Esophagus muscularis mucosa (tissue), 4 donors: ENCODE measurements around the gene LHFPL2. TPM values are rescaled to one million over a fixed set of nuclear protein-coding genes. Genes with fewer than 3 reads are reported as not detected.

ENCODE experiments used
- DNase-seq: peaks from one replicate; pipeline ENCODE4 v3.0.0-alpha.2; 2017; ENCODE audit errors: extremely low spot score
- H3K27ac ChIP-seq, 4 donors: fragments of 200-600 bp; sonication (generic); replicated peaks in 1 of 4; 1 replicate in 3 of 4; 2 replicates in 1 of 4; pipeline ENCODE4 v1.5.1; 2016 to 2019; ENCODE audit warnings: mild to moderate bottlenecking in 1 of 4
- H3K27me3 ChIP-seq, 4 donors: fragments of 200-600 bp; sonication (generic); one replicate each; pipeline versions ENCODE4 v1.5.1 to v1.6.0; 2016 to 2019
- H3K36me3 ChIP-seq, 4 donors: fragments of 200-600 bp; sonication (generic); one replicate each; pipeline ENCODE4 v1.5.1; 2016 to 2019
- H3K4me1 ChIP-seq, 4 donors: fragments of 200-600 bp; sonication (generic); one replicate each; pipeline ENCODE4 v1.5.1; 2016 to 2019
- H3K4me3 ChIP-seq, 4 donors: fragments of 200-600 bp; sonication (generic); 1 replicate in 2 of 4; 2 replicates in 2 of 4; pipeline ENCODE4 v1.5.1; 2016 to 2019; ENCODE audit warnings: mild to moderate bottlenecking in 4 of 4, moderate library complexity in 1 of 4
- H3K9me3 ChIP-seq, 4 donors: fragments of 200-600 bp; sonication (generic); 1 replicate in 3 of 4; 2 replicates in 1 of 4; pipeline ENCODE4 v1.5.1; 2016 to 2019
- EP300 ChIP-seq: sonication (generic); formaldehyde crosslinking; IDR thresholded peaks from one replicate; pipeline ENCODE4 v1.6.1; 2017; ENCODE audit warnings: antibody characterized with exemption
- POLR2A ChIP-seq: fragments of 450-650 bp; IDR thresholded peaks from one replicate; pipeline ENCODE4 v1.6.1; 2017; ENCODE audit warnings: antibody characterized with exemption, moderate library complexity, mild to moderate bottlenecking, low read depth
- POLR2AphosphoS5 ChIP-seq, 2 donors: sonication (generic); formaldehyde crosslinking; IDR thresholded peaks; one replicate each; pipeline ENCODE4 v1.6.1; 2017; ENCODE audit warnings: antibody characterized with exemption in 2 of 2
- WGBS: methylation state at CpG from one replicate; pipeline ENCODE4 v1.1.5; 2018; 5-methylcytosine and 5-hydroxymethylcytosine counted together
- intact Hi-C: fragments of 100-400 bp; cut with DNase I; formaldehyde crosslinking; loops from one replicate; pipeline ENCODE4 v1.15.1; 2023
- total RNA-seq, 4 donors: library from RNA; depleted of rRNA; stranded (reverse); fragments of >200 nt; gene quantifications; one replicate each; pipeline versions ENCODE4 v1.1.0 to v1.2.1, GENCODE V29; 2016
- TF ChIP-seq, protein P1 (sequence below), 3 experiments: fragments of 200-600 bp in 2 of 3; fragments of 450-650 bp in 1 of 3; sonication (generic) in 2 of 3; IDR thresholded peaks; one replicate each; pipeline ENCODE4 v1.5.1; 2017 to 2019; ENCODE audit warnings: antibody characterized with exemption in 3 of 3, mild to moderate bottlenecking in 2 of 3, moderate library complexity in 1 of 3

The LHFPL2 gene
- total RNA-seq, 4 donors from 2014 or later = 24.1 to 40.9 (median 28.1) TPM

DNA sequence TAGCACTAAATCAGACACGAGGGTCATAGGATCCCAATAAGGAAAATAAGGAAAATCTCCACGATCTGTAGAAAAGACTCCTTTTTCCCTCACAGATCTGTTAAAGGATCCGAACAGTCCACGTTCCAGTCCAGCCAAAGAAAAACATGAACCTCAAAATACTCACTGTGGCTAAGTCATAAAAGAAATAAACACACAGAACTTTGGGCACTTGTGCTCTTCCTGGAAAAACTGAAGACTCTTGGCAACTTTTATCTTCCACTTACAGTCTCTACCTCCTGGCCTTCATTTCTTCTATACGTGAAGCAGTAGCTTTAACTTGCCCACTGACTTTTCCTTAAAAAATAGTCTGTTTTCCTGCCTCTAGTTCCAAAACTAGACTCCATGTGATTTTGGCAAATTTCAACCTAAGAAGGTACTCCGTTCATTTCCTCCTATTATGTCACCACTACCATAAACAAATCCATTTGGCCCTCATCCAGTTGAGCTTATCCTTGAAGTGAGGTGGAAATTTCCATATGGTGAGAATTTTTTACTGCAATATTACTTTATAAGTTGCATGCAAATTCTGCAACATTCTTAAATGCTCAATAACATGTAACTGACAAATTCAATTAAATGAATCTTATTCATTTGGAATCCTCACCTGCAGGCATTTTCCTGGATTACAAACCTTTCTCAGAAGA is 5.3 kb upstream of the LHFPL2 start:
- Histone ChIP-seq H3K27ac (no peak overlapping the region), H3K9me3 (no peaks in the 10 kb centered on the region), H3K4me3 (no peak overlapping the region), H3K36me3 (no peaks in the 10 kb centered on the region), H3K27me3 (no peaks in the 10 kb centered on the region), H3K4me1 (peaks cover 4 to 22% (median 8%) of the 10 kb centered on the region in 4 donors)
- intact Hi-C loops = no loop called here
- TF ChIP-seq POLR2A (no peak), POLR2AphosphoS5 (IDR thresholded peaks at IDR 0.05) (no peak), EP300 (no peak)
- TF ChIP-seq, protein P1, sequence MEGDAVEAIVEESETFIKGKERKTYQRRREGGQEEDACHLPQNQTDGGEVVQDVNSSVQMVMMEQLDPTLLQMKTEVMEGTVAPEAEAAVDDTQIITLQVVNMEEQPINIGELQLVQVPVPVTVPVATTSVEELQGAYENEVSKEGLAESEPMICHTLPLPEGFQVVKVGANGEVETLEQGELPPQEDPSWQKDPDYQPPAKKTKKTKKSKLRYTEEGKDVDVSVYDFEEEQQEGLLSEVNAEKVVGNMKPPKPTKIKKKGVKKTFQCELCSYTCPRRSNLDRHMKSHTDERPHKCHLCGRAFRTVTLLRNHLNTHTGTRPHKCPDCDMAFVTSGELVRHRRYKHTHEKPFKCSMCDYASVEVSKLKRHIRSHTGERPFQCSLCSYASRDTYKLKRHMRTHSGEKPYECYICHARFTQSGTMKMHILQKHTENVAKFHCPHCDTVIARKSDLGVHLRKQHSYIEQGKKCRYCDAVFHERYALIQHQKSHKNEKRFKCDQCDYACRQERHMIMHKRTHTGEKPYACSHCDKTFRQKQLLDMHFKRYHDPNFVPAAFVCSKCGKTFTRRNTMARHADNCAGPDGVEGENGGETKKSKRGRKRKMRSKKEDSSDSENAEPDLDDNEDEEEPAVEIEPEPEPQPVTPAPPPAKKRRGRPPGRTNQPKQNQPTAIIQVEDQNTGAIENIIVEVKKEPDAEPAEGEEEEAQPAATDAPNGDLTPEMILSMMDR (IDR thresholded peaks at IDR 0.05) = no peak
- no peak for DNase-seq
- WGBS = 47% methylated on average over 6 of the region's 6 CpGs

DNA sequence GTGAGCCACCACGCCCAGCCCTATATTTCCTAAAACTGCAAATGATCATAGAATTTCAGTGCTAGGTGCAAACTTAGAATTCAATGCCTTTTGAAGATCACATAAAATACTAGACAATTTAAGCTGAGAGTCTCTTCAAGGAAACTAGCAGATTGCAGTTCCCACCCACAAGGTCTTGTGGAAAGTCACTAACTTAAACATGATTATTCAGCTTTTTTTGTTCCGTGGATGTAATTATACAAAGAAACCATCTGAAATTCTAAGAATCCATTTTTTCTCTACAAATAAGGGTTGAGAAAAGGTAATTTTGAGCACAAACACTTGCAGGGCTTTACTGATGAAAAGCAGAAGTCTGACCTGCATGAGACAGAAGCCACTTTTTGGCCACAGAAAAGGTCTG is 4.5 kb upstream of the LHFPL2 start:
- no peaks in the 10 kb centered on the region for H3K9me3 ChIP-seq
- no peak for DNase-seq
- no peaks in the 10 kb centered on the region for H3K36me3 ChIP-seq
- no peak overlapping the region for H3K27ac ChIP-seq
- TF ChIP-seq POLR2AphosphoS5 (IDR thresholded peaks at IDR 0.05) = no peak
- no peak overlapping the region for H3K4me3 ChIP-seq
- H3K4me1 ChIP-seq = peaks cover 4 to 22% (median 8%) of the 10 kb centered on the region in 4 donors
- 95% methylated on average over 2 of the region's 2 CpGs for WGBS
- H3K27me3 ChIP-seq = no peaks in the 10 kb centered on the region
- intact Hi-C loops = no loop called here

DNA sequence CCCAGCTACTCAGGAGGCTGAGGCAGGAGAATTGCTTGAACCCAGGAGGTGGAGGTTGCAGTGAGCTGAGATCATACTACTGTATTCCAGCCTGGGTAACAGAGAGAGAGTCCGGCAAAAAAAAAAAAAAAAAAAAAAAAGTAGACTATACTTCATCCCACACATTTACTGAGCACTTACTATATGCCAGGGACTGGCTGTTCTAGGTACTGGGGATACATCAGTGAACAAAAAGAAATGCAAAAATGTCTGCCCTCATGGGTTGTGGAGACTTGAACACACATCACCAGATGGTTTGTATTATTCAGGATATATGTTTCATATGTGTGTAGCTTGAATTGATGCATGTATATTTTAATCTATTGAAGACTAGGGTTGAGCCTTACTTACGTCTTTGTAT is 2.9 kb upstream of the LHFPL2 start:
- intact Hi-C loops = no loop called here
- H3K27ac ChIP-seq = no peak overlapping the region
- H3K36me3 ChIP-seq = no peaks in the 10 kb centered on the region
- peaks cover 13 to 33% (median 20%) of the 10 kb centered on the region in 4 donors for H3K4me1 ChIP-seq
- H3K4me3 ChIP-seq = no peak overlapping the region
- WGBS = 89% methylated on average over 1 of the region's 2 CpGs
- DNase-seq = no peak
- no peak for TF ChIP-seq EP300
- no peaks in the 10 kb centered on the region for H3K27me3 ChIP-seq
- H3K9me3 ChIP-seq = no peaks in the 10 kb centered on the region

DNA sequence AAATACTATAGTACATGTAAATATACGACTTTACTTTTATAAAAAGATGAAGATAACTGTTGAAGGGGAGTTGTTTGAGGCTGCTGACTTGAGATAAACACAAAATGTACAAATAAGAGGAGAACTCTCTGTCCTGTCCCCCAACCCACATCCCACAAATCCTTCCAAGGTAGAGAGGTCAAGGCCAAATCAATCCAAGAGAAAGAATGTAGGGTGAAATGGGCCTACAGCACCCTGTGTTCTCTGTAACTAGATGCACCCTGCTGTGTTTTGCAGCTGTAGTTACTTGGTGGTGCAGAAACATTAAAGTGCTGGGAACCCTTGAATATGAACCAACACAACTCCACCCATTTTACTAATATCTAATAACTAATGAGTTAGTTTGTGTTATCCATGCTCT is 2.0 kb upstream of the LHFPL2 start:
- no peak for TF ChIP-seq POLR2A
- TF ChIP-seq, protein P1 (IDR thresholded peaks at IDR 0.05) = no peak
- TF ChIP-seq EP300 = no peak
- TF ChIP-seq POLR2AphosphoS5 (IDR thresholded peaks at IDR 0.05) = no peak
- no peak overlapping the region for H3K27ac ChIP-seq
- 81% methylated on average over 1 of the region's 1 CpG for WGBS
- H3K27me3 ChIP-seq = no peaks in the 10 kb centered on the region
- peaks cover 13 to 43% (median 29%) of the 10 kb centered on the region in 4 donors for H3K4me1 ChIP-seq
- DNase-seq = no peak
- intact Hi-C loops = no loop called here
- H3K36me3 ChIP-seq = no peaks in the 10 kb centered on the region
- no peaks in the 10 kb centered on the region for H3K9me3 ChIP-seq
- H3K4me3 ChIP-seq = no peak overlapping the region

DNA sequence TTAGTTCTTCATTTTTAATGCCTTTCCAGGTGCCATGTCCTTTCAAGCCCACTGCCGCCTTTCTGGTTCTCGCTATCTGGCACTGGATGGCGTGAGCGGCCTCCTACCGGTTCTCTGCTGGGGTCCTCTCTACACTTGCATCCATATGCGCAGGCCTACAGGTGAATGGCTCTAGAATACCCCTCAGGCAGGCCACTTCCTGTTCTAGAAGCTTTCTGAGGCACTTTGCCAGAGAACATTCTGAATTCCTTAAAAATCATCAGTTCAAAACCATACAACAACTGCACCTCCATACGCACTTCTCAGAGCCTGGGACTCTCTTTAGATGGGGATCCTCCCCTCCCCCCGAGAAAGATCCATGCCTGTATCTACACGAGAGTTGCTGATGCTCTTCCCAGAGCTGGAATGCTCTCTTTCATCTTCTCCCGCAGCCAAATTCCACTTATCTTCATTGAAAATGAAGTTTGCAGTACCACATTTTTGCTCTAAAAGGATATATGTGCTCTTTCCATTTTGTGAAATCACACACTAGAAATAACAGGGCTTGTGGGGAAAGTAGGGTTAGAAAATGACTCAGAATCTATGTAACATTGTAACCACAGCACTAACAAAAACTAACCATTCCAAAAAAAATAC is 1.4 kb upstream of the LHFPL2 start:
- H3K27ac ChIP-seq = peak overlapping the region; percentile 96 to 98 (median 98)
- H3K36me3 ChIP-seq = no peaks in the 10 kb centered on the region
- H3K27me3 ChIP-seq = no peaks in the 10 kb centered on the region
- intact Hi-C loops = loop anchor here (5.0 to 10.0 kb wide), 3 partner anchors 113 to 315 kb away; no protein-coding TSS in a partner anchor
- DNase-seq = no peak
- no peak overlapping the region for H3K4me3 ChIP-seq
- no peak for TF ChIP-seq EP300
- no peak for TF ChIP-seq POLR2A
- H3K9me3 ChIP-seq = no peaks in the 10 kb centered on the region
- 90% methylated on average over 10 of the region's 10 CpGs for WGBS
- peaks cover 13 to 47% (median 35%) of the 10 kb centered on the region in 4 donors for H3K4me1 ChIP-seq

DNA sequence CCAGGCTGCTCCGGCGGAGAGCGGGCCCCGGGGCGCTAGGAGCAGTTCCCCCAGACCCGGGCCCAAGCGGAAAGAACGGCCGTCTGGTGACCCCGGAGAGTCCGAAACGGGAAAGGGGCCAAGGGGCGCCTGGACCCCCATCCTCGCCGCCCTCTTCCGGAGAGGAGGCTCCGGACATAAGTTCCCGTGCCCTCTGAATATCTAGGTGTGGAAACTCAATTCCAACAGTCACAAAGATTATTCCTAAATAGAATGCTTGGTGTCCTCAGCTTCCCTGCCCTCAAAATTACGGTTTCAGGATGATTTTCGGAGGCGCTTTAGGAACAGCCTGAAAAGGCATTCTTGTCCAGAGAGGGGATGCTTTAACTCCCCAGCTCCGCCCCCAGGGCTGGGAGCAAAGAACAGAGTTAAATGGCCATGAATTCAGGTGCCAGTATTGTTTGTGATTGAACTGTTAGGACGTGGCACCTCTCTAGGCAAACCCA is 681 bp upstream of the LHFPL2 start:
- Histone ChIP-seq H3K9me3 (no peaks in the 10 kb centered on the region), H3K27me3 (no peaks in the 10 kb centered on the region), H3K27ac (peak overlapping the region; percentile 96 to 98 (median 98)), H3K4me3 (peak overlapping the region; percentile 76 to 100 (median 86)), H3K4me1 (peaks cover 13 to 54% (median 41%) of the 10 kb centered on the region in 4 donors), H3K36me3 (no peaks in the 10 kb centered on the region)
- no peak for DNase-seq
- intact Hi-C loops = loop anchor here (5.0 to 10.0 kb wide), 3 partner anchors 112 to 316 kb away; no protein-coding TSS in a partner anchor
- WGBS = 7% methylated on average over 20 of the region's 23 CpGs
- no peak for TF ChIP-seq POLR2A
- TF ChIP-seq POLR2AphosphoS5 (IDR thresholded peaks at IDR 0.05) = no peak
- TF ChIP-seq EP300 = no peak
- TF ChIP-seq, protein P1 (IDR thresholded peaks at IDR 0.05) = no peak
